NK-92 (cell line): ENCODE data around the gene PMM2.

Experiments used
- DNase-seq: peaks from one replicate; lab custom pipeline; 2025; ENCODE audit not compliant: unreplicated experiment; lab: John Stamatoyannopoulos, UW

The PMM2 gene

DNA sequence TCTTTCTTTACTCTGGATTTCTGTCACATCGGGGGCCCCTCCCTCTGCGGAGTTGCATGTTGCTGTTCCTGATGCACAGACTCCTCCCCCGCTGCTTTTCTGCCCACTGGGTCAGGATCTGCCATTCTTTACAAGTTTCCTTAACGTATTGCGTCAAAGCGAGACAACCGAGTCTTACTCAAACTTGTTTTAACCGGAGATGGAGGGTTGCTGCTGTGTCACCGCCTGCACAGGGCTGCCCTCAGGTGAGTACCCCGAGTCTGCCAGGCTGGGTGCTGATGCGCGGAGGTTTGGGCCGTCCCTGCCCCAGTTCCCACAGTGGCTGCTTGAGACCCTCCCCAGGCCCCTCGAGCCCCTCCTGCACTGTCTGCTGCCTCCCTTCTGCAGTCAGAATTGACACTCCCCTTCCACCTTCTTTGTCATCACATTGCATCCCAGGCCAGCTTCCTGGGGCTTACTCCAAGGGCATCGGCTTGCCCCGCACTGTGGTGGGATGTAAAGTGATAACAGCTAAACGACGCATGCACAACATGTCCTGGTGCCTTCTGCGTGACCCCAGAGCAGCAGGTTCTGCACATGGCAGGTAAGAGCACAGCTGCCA, 51.9 kb downstream of the PMM2 start:
- DNase-seq = no peak

DNA sequence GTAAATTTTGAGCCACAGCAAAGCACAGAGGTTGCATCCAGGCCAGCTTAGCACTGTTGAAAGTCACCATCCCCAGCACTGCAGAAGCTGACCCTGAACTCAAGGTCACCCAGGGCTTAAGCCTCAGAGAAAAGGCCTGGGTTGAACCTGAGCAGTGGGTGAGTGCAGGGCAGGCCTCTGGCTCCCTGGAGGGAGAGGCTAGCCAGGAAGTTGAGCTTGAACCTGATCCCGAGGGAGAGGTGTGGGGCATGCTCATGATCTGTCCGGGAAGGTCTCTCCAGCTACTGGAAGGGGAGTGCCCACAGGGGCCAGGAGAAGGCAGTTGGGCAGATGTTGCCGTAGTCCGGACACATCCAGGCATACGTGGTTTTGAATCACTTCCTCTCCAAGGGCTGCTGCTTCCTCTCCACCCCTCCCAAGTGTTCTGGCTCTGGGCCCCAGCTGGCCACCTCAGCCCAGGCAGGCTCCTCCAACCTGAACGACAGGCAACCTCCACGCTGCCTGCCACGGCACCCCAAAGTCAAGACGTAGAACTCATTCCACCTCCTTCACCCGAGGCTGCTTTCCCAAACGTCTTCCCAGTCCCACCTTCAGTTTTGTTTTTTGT, 52.7 kb downstream of the PMM2 start:
- DNase-seq = no peak

DNA sequence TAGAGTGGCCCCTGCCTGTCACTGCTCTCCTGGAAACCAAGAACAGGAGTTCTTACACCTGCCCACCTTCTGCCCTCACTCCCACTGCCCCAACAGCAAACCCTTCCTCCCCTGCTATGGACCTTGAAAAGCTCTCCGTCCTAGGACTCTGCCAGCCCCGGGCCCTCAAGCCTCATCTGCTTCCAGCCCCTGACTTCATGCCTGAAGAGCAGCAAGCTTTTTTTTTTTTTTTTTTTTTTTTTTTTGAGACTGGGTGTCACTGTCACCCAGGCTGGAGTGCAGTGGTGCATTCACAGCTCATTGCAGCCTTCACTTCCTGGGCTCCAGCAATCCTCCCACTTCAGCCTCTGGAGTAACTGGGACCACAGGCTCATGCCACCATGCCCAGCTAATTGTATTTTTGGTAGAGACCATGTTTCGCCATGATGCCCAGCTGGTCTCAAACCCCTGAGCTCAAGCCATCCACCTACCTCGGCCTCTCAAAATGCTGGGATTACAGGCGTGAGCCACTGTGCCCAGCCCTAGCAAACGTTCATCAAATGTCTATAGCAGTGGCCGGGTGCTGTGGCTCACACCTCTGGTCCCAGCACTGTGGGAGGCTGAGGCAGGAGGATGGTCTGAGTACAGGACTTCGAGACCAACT, 54.2 kb downstream of the PMM2 start:
- no peak for DNase-seq

DNA sequence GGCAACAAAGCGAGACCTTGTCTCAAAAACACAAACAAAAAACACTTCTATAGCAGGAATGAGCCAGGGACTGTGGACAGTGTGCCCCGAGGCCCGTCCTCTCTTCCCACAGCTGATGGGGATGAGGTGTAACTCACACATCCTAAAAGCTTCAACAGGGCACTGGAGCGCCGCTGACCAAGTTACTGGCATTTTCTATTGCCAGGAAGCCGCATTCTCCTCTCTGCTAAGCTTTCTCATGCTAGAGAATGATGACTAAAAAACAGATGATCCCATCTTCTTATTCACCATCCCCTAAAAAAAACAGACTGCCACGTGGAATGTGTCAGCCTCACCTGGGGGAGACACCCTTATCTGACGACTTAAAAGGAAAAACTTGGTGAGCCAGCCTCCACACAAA, 54.9 kb downstream of the PMM2 start:
- no peak for DNase-seq

DNA sequence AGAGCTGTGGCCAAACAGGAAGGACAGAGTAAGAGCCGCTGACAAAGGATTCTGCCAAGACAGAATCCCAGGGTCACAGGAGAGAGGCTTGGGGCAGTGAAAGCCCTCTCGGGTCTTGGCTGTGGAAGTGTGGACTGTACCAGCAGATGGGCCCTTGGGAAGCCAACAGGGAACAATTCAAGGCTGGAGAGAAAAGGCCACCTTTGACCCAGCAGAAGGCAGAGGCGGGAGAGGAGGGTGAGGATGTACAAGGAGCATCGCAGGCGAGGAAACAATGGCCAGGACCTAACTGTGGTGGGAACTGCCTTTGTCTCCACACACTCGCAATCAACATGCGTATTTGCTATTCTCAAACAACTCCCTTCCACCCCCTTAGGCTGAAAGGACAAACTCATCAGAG, 55.5 kb downstream of the PMM2 start:
- no peak for DNase-seq

DNA sequence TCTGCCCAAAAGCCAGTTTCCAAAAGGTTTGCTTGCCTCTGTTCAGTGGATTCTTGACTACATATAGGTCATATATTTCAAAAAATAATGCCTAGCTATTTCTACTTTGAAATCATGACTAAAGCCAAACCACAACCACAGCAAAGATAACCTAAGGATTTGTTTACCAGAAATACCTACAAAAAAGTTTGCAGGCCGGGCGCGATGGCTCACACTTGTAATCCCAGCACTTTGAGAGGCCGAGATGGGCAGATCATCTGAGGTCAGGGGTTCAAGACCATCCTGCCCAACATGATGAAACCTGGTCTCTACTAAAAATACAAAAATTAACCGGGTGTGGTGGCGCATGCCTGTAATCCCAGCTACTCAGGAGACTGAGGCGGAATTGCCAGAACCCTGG, 56.0 kb downstream of the PMM2 start:
- DNase-seq = no peak

GRCh38 chr16:8854298-8854948, 56.8 kb downstream of the PMM2 start:
- no peak for DNase-seq

DNA sequence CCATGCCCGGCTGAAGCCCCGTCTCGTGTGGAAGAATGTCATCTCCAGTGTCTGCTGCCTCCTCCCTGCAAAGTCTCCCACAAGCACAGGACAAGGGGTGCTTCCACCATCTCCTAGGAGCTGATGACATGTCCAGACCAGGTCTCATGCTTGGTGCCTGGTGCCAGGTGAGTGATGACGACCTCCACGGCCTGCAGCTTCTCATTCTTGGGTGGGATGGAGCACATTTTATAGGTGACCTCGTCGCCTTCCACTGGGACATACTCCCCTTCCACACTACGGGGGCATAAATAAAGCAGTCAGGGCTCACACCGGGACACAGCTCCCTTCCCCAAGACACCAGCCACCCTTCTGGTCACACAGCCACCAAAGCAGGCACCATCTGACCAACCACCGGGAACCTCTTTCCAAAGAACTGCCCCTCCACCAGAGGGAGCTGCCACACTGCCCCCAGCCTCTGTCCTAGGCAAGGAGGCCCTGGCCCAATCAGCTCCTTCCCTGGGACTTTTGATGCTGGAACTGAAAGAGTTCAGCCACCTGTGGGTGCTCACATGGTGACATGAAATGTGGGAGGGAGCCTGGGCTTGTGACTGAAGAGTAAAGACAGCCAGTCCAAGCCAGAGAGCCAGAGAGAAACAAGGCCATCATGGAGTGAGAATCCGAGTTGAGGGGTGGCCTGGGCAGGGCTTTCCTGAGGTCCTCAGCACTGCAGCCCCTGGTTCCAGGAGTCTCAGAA, 57.6 kb downstream of the PMM2 start:
- DNase-seq = no peak

DNA sequence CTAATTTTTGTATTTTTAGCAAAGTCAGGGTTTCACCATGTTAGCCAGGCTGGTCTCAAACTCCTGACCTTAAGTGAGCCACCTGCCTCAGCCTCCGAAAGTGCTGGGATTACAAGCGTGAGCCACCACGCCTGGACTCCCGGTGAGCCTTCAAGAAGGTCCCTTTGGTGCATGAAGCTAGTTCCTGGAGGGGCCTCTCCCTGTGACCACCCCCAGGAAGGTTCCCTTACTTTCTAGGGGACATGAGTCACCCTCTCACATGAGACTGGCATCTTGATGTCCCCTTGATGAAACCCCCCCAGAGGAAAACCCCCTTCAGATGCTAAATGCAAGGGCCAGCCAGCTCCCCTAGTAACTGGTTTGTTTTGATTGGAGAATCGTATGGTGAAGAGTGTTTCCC, 58.3 kb downstream of the PMM2 start:
- no peak for DNase-seq

- DNase-seq = no peak
These were observed 61.6 kb downstream of the PMM2 start for GRCh38 chr16:8858994-8859912.

GRCh38 chr16:8859913-8860881, 62.6 kb downstream of the PMM2 start:
- DNase-seq = no peak

GRCh38 chr16:8861563-8862308, 64.1 kb downstream of the PMM2 start:
- no peak for DNase-seq

GRCh38 chr16:8862309-8863130, 64.9 kb downstream of the PMM2 start:
- no peak for DNase-seq

GRCh38 chr16:8863594-8864424, 66.2 kb downstream of the PMM2 start:
- no peak for DNase-seq

GRCh38 chr16:8864480-8865110, 67.0 kb downstream of the PMM2 start:
- DNase-seq = no peak

DNA sequence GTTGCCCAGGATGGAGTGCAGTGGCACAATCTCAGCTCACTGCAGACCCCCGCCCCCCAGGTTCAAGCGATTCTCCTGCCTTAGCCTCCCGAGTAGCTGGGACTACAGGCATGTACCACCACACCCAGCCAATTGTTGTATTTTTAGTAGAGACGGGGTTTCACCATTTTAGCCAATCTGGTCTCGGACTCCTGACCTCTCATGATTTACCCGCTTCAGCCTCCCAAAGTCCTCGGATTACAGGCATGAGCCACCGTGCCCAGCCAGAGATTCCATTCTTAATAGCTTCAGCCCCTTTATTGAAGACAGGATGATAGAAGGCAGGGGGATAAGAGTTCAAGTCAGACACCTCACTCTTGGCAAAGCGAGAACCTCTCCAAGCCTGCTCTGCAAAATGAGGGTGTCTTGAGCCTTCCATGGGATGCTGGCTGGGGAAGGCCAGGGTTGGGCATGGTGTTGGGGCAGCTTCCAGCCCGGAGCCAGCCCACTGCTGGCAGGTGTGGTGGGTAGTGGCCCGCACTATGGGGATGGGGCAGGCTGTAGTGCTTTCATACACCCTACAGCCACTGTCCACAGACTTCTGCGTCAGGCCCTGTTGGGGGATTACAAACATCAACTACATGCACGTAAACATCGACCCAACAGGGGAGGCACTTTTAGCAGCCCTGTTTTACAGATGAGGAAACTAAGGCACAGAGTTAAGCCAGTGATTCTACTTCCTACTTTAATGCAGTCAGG, 67.7 kb downstream of the PMM2 start:
- DNase-seq = no peak
